Panc1 (cell line): ENCODE results near the gene IMPG1. TPM values are rescaled to one million over a fixed set of nuclear protein-coding genes. Genes with fewer than 3 reads are reported as not detected.

Experiments
- ATAC-seq: fragments of 200-7000 bp; cut with Tn5 transposase; 2 replicates; pipeline ENCODE4 v1.9.1; 2020; ENCODE audit warnings: mild to moderate bottlenecking, moderate library complexity
- BruUV-seq: library from RNA; stranded (reverse); fragments of 400-500 nt; replicated peaks from 2 replicates; lab custom pipeline; 2021; lab: Mats Ljungman, UMichigan
- CTCF ChIA-PET: fragments of 300-600 bp; sonication (Branson Sonifier 250); formaldehyde crosslinking; loops from one replicate; lab custom pipeline; 2022; ENCODE audit warnings: antibody characterized with exemption; lab: Charles Lee
- POLR2A ChIA-PET: fragments of 300-600 bp; sonication (Branson Sonifier 250); formaldehyde crosslinking; loops from one replicate; lab custom pipeline; 2022; ENCODE audit warnings: antibody characterized with exemption; lab: Charles Lee
- DNase-seq: peaks from one replicate; pipeline ENCODE4 v3.0.0-alpha.2; 2010; ENCODE audit warnings: low read depth, low spot score
- H3K27ac ChIP-seq: 2 replicates; pipeline ENCODE4 v1.5.1; 2011; ENCODE audit warnings: mild to moderate bottlenecking, low read length, inconsistent platforms
- H3K27me3 ChIP-seq: fragments of 200-500 bp; sonication (Bioruptor generic); 2 replicates; pipeline ENCODE4 v1.6.0; 2014; ENCODE audit warnings: low read length, inconsistent platforms; ENCODE audit not compliant: control insufficient read depth, insufficient read depth
- H3K36me3 ChIP-seq: fragments of 200-500 bp; sonication (Bioruptor generic); 2 replicates; pipeline ENCODE4 v1.5.1; 2014; ENCODE audit warnings: inconsistent platforms, mild to moderate bottlenecking, low read length, moderate library complexity; ENCODE audit not compliant: control insufficient read depth, insufficient read depth
- H3K4me1 ChIP-seq: 2 replicates; pipeline ENCODE4 v1.5.1; 2011; ENCODE audit warnings: inconsistent platforms, mild to moderate bottlenecking, low read length, moderate library complexity; ENCODE audit not compliant: control insufficient read depth, insufficient read depth
- H3K4me3 ChIP-seq, 2 experiments: 2 replicates each; pipeline ENCODE4 v1.5.1; 2011 to 2012; ENCODE audit warnings: low read depth in 2 of 2, low read length in 2 of 2, mild to moderate bottlenecking in 2 of 2, inconsistent platforms in 1 of 2, moderate library complexity in 1 of 2
- H3K9me3 ChIP-seq: fragments of 200-500 bp; sonication (Bioruptor generic); 2 replicates; pipeline ENCODE4 v1.5.1; 2014; ENCODE audit warnings: low read depth, mild to moderate bottlenecking, inconsistent platforms, low read length, moderate library complexity; ENCODE audit not compliant: control insufficient read depth, insufficient read depth
- CTCF ChIP-seq: fragments of 450-650 bp; IDR thresholded peaks from 2 replicates; pipeline ENCODE4 v1.5.1; 2017; ENCODE audit warnings: mild to moderate bottlenecking
- POLR2AphosphoS5 ChIP-seq: IDR thresholded peaks from 2 replicates; pipeline ENCODE4 v1.6.1; 2012; ENCODE audit warnings: mild to moderate bottlenecking, low read depth, low read length, moderate library complexity
- REST ChIP-seq, 2 experiments: IDR thresholded peaks; 2 replicates each; pipeline ENCODE4 v1.6.1; 2011 to 2012; ENCODE audit warnings: low read depth in 2 of 2, control low read depth in 1 of 2, low read length in 1 of 2, mild to moderate bottlenecking in 1 of 2, moderate library complexity in 1 of 2; ENCODE audit not compliant: insufficient read depth in 1 of 2
- SIN3A ChIP-seq: IDR thresholded peaks from 2 replicates; pipeline ENCODE4 v1.6.1; 2012; ENCODE audit warnings: low read depth, mild to moderate bottlenecking, low read length, moderate library complexity, borderline replicate concordance; ENCODE audit not compliant: insufficient read depth
- TCF7L2 ChIP-seq: IDR thresholded peaks from 2 replicates; pipeline ENCODE4 v1.6.1; 2011; ENCODE audit warnings: mild to moderate bottlenecking, low read depth, low read length, inconsistent platforms
- in situ Hi-C: cut with HindIII; loops from 2 replicates; pipeline ENCODE4 v1.10.0; 2016; ENCODE audit warnings: low sequenced_read_pairs, low pct_unique_long_range_greater_than_20kb
- intact Hi-C: fragments of 100-400 bp; cut with micrococcal nuclease; formaldehyde crosslinking; loops from one replicate; pipeline ENCODE4 v1.10.0; 2022; ENCODE audit not compliant: unreplicated experiment
- total RNA-seq: library from RNA; stranded (reverse); gene quantifications from one replicate; pipeline ENCODE4 v1.2.1, GENCODE V29; 2021; ENCODE audit not compliant: unreplicated experiment

IMPG1 gene
- total RNA-seq, 1 experiment from 2014 or later: not detected

GRCh38 chr6:75963569-75963968, 108.9 kb downstream of the IMPG1 start:
- intact Hi-C loops: no loop called here

GRCh38 chr6:75952128-75952527, 120.3 kb downstream of the IMPG1 start:
- Histone ChIP-seq H3K4me3 (no peak overlapping the region), H3K27ac (no peak overlapping the region), H3K9me3 (no peaks in the 10 kb centered on the region), H3K36me3 (no peaks in the 10 kb centered on the region), H3K4me1 (no peaks in the 10 kb centered on the region), H3K27me3 (no peaks in the 10 kb centered on the region)
- intact Hi-C loops (no loop called here), in situ Hi-C loops (no loop called here)
- CTCF ChIA-PET: no interaction called here
- BruUV-seq: no TSS peak
- DNase-seq (no peak), ATAC-seq (no peak)
- POLR2A ChIA-PET: no interaction called here
- TF ChIP-seq REST (IDR thresholded peaks at IDR 0.05; ENCODE audit: insufficient read depth in 1 of 2, low read depth in 2 of 2, low read length in 1 of 2): no peak

More at GRCh38 chr6:75963569-75963968, 108.9 kb downstream of the IMPG1 start:
- BruUV-seq: no TSS peak
- TF ChIP-seq TCF7L2 (no peak), CTCF (no peak), REST (IDR thresholded peaks at IDR 0.05; ENCODE audit: insufficient read depth in 1 of 2, low read depth in 2 of 2, low read length in 1 of 2) (no peak), POLR2AphosphoS5 (no peak), SIN3A (no peak)
- Histone ChIP-seq H3K4me3 (no peak overlapping the region), H3K36me3 (no peaks in the 10 kb centered on the region), H3K27me3 (no peaks in the 10 kb centered on the region), H3K4me1 (no peaks in the 10 kb centered on the region), H3K9me3 (no peaks in the 10 kb centered on the region), H3K27ac (no peak overlapping the region)
- in situ Hi-C loops: no loop called here
- no peak for ATAC-seq
- CTCF ChIA-PET: no interaction called here
- POLR2A ChIA-PET: no interaction called here
- no peak for DNase-seq
